Kidney epithelial cell (primary cell): ENCODE data around the gene EPHX1. TPM values are rescaled to one million over a fixed set of nuclear protein-coding genes. Genes with fewer than 3 reads are reported as not detected.
A peak's percentile ranks its signal among the peaks of the same experiment; 100 is the strongest.

Experiments used
- DNase-seq: peaks from one replicate; pipeline ENCODE4 v3.0.0-alpha.2; 2010; ENCODE audit warnings: low read depth
- H3K27me3 ChIP-seq: 2 replicates; pipeline ENCODE4 v1.6.0; 2011; ENCODE audit warnings: low read length; ENCODE audit not compliant: control insufficient read depth, insufficient read depth
- H3K36me3 ChIP-seq: 2 replicates; pipeline ENCODE4 v1.5.1; 2011; ENCODE audit warnings: low read length; ENCODE audit not compliant: control insufficient read depth, insufficient read depth
- H3K4me3 ChIP-seq: 2 replicates; pipeline ENCODE4 v1.5.1; 2011; ENCODE audit warnings: low read depth, mild to moderate bottlenecking, control low read depth, low read length
- CTCF ChIP-seq: IDR thresholded peaks from 2 replicates; pipeline ENCODE4 v1.5.1; 2011; ENCODE audit warnings: mild to moderate bottlenecking, moderate library complexity, low read length, control low read depth, inconsistent platforms; ENCODE audit not compliant: insufficient read depth, poor library complexity, severe bottlenecking
- total RNA-seq: library from RNA; depleted of rRNA; stranded (reverse); fragments of >200 nt; gene quantifications from 2 replicates; pipeline ENCODE4 v1.2.3, GENCODE V29; 2015

EPHX1 gene
- total RNA-seq, 1 donor from 2014 or later: 23.6 TPM

GRCh38 chr1:225876900-225877510 is 67.1 kb downstream of the EPHX1 start:
- TF ChIP-seq CTCF: no peak
- Histone ChIP-seq H3K4me3 (no peak overlapping the region), H3K36me3 (peaks cover 1% of the 10 kb centered on the region), H3K27me3 (no peaks in the 10 kb centered on the region)
- DNase-seq: no peak

GRCh38 chr1:225877580-225877979 is 67.7 kb downstream of the EPHX1 start:
- Histone ChIP-seq H3K36me3 (peaks cover 1% of the 10 kb centered on the region), H3K27me3 (no peaks in the 10 kb centered on the region), H3K4me3 (no peak overlapping the region)
- DNase-seq: no peak
- TF ChIP-seq CTCF: peak; percentile 65

GRCh38 chr1:225878282-225878681 is 68.4 kb downstream of the EPHX1 start:
- no peak for DNase-seq
- Histone ChIP-seq H3K27me3 (no peaks in the 10 kb centered on the region), H3K36me3 (peaks cover 1% of the 10 kb centered on the region), H3K4me3 (no peak overlapping the region)
- no peak for TF ChIP-seq CTCF

- Histone ChIP-seq H3K4me3 (no peak overlapping the region), H3K27me3 (no peaks in the 10 kb centered on the region), H3K36me3 (no peaks in the 10 kb centered on the region)
- DNase-seq: no peak
- no peak for TF ChIP-seq CTCF
Observed at GRCh38 chr1:225879521-225880221, 69.7 kb downstream of the EPHX1 start.

- Histone ChIP-seq H3K27me3 (no peaks in the 10 kb centered on the region), H3K4me3 (no peak overlapping the region), H3K36me3 (no peaks in the 10 kb centered on the region)
- no peak for DNase-seq
- no peak for TF ChIP-seq CTCF
Observed at GRCh38 chr1:225880222-225880588, 70.3 kb downstream of the EPHX1 start.

GRCh38 chr1:225880636-225881035 is 70.7 kb downstream of the EPHX1 start:
- H3K4me3 ChIP-seq: no peak overlapping the region
- no peaks in the 10 kb centered on the region for H3K36me3 ChIP-seq
- H3K27me3 ChIP-seq: no peaks in the 10 kb centered on the region
- no peak for DNase-seq
- TF ChIP-seq CTCF: no peak
